ENCODE measurements around the gene UROC1. TPM values are rescaled to one million over a fixed set of nuclear protein-coding genes. Genes with fewer than 3 reads are reported as not detected.

Gene UROC1
- total RNA-seq, 1 donor from 2014 or later = not detected

GRCh38 chr3:126530171-126531050 lies 12.8 kb upstream of the UROC1 start:
- Mint-ChIP-seq H3K27me3 (ENCODE audit: low read depth) (peaks cover 58% of the 10 kb centered on the region), H3K27ac (no peak overlapping the region), H3K4me1 (peaks cover 3% of the 10 kb centered on the region), H3K4me3 (no peak overlapping the region), H3K36me3 (no peaks in the 10 kb centered on the region), H3K9me3 (no peaks in the 10 kb centered on the region)
- no peak for TF ChIP-seq CTCF (IDR thresholded peaks at IDR 0.05; ENCODE audit: unreplicated experiment)
- no peak for DNase-seq (ENCODE audit: low spot score in 2 of 2, unreplicated experiment in 2 of 2)

- Mint-ChIP-seq H3K4me1 (peaks cover 3% of the 10 kb centered on the region), H3K9me3 (no peaks in the 10 kb centered on the region), H3K27ac (no peak overlapping the region), H3K4me3 (no peak overlapping the region), H3K27me3 (ENCODE audit: low read depth) (peaks cover 58% of the 10 kb centered on the region), H3K36me3 (no peaks in the 10 kb centered on the region)
- no peak for TF ChIP-seq CTCF (IDR thresholded peaks at IDR 0.05; ENCODE audit: unreplicated experiment)
- no peak for DNase-seq (ENCODE audit: low spot score in 2 of 2, unreplicated experiment in 2 of 2)
Observed at GRCh38 chr3:126529585-126530170, 12.1 kb upstream of the UROC1 start.

GRCh38 chr3:126528800-126529541 lies 11.4 kb upstream of the UROC1 start:
- no peaks in the 10 kb centered on the region for H3K36me3 Mint-ChIP-seq
- H3K9me3 Mint-ChIP-seq = no peaks in the 10 kb centered on the region
- peaks cover 55% of the 10 kb centered on the region for H3K27me3 Mint-ChIP-seq (ENCODE audit: low read depth)
- H3K4me1 Mint-ChIP-seq = peaks cover 3% of the 10 kb centered on the region
- TF ChIP-seq CTCF (IDR thresholded peaks at IDR 0.05; ENCODE audit: unreplicated experiment) = no peak
- H3K27ac Mint-ChIP-seq = no peak overlapping the region
- H3K4me3 Mint-ChIP-seq = no peak overlapping the region
- no peak for DNase-seq (ENCODE audit: low spot score in 2 of 2, unreplicated experiment in 2 of 2)

GRCh38 chr3:126528419-126528799 lies 10.8 kb upstream of the UROC1 start:
- H3K27me3 Mint-ChIP-seq (ENCODE audit: low read depth) = peaks cover 54% of the 10 kb centered on the region
- no peak overlapping the region for H3K27ac Mint-ChIP-seq

More at GRCh38 chr3:126528419-126528799, 10.8 kb upstream of the UROC1 start:
- TF ChIP-seq CTCF (IDR thresholded peaks at IDR 0.05; ENCODE audit: unreplicated experiment) = no peak
- H3K4me3 Mint-ChIP-seq = no peak overlapping the region
- peaks cover 3% of the 10 kb centered on the region for H3K4me1 Mint-ChIP-seq
- no peak for DNase-seq (ENCODE audit: low spot score in 2 of 2, unreplicated experiment in 2 of 2)
- no peaks in the 10 kb centered on the region for H3K36me3 Mint-ChIP-seq
- no peaks in the 10 kb centered on the region for H3K9me3 Mint-ChIP-seq
